MCF 10A (cell line): ENCODE measurements around the gene SURF4. TPM values are rescaled to one million over a fixed set of nuclear protein-coding genes. Genes with fewer than 3 reads are reported as not detected.
"Not testable (repeated sequence)": the region's sequence is repeated elsewhere in the genome, so short reads cannot be mapped to it uniquely, and the experiment has no call there.

ENCODE experiments used
- BruUV-seq: library from RNA; stranded (reverse); fragments of 400-500 nt; replicated peaks from 2 replicates; lab custom pipeline; 2021; lab: Mats Ljungman, UMichigan
- CTCF ChIA-PET: fragments of 300-600 bp; sonication (Branson Sonifier 250); formaldehyde crosslinking; extraction: SDS; loops from one replicate; lab custom pipeline; 2021; ENCODE audit warnings: antibody characterized with exemption, inconsistent platforms; lab: Yijun Ruan, JAX
- POLR2A ChIA-PET: fragments of 300-600, 350-650 bp; sonication (Branson Sonifier 250); formaldehyde crosslinking; extraction: SDS; loops from one replicate; lab custom pipeline; 2020; ENCODE audit warnings: antibody characterized with exemption, inconsistent platforms; lab: Yijun Ruan, JAX
- DNase-seq: peaks from one replicate; pipeline ENCODE4 v3.0.0-alpha.2; 2018; ENCODE audit not compliant: unreplicated experiment
- H3K27ac Mint-ChIP-seq: one replicate; pipeline ENCODE4 v1.8.0; 2022; ENCODE audit warnings: mild to moderate bottlenecking, low read depth, mixed read lengths; ENCODE audit not compliant: unreplicated experiment
- H3K27me3 Mint-ChIP-seq: one replicate; pipeline ENCODE4 v1.8.0; 2022; ENCODE audit warnings: mixed read lengths; ENCODE audit not compliant: insufficient read depth, unreplicated experiment
- H3K36me3 Mint-ChIP-seq: one replicate; pipeline ENCODE4 v1.8.0; 2022; ENCODE audit warnings: mild to moderate bottlenecking, moderate library complexity, mixed read lengths; ENCODE audit not compliant: insufficient read depth, unreplicated experiment
- H3K4me1 Mint-ChIP-seq: one replicate; pipeline ENCODE4 v1.8.0; 2022; ENCODE audit warnings: mixed read lengths; ENCODE audit not compliant: insufficient read depth, unreplicated experiment
- H3K4me3 Mint-ChIP-seq: one replicate; pipeline ENCODE4 v1.8.0; 2022; ENCODE audit warnings: mild to moderate bottlenecking, moderate library complexity, mixed read lengths; ENCODE audit not compliant: unreplicated experiment
- H3K9me3 Mint-ChIP-seq: one replicate; pipeline ENCODE4 v1.8.0; 2022; ENCODE audit warnings: mixed read lengths; ENCODE audit not compliant: unreplicated experiment
- intact Hi-C: fragments of 100-400 bp; cut with micrococcal nuclease; formaldehyde crosslinking; loops from 2 replicates; pipeline ENCODE4 v1.14.1; 2022
- total RNA-seq: library from RNA; stranded (reverse); gene quantifications from 2 replicates; pipeline ENCODE4 v1.2.3, GENCODE V29; 2022
- TF ChIP-seq, protein P1 (sequence below): fragments of 200-600 bp; IDR thresholded peaks from one replicate; pipeline ENCODE4 v1.8.0; 2022; ENCODE audit warnings: antibody characterized with exemption, mild to moderate bottlenecking; ENCODE audit not compliant: unreplicated experiment

Gene SURF4
- total RNA-seq, 1 experiment from 2014 or later: 198 TPM

DNA sequence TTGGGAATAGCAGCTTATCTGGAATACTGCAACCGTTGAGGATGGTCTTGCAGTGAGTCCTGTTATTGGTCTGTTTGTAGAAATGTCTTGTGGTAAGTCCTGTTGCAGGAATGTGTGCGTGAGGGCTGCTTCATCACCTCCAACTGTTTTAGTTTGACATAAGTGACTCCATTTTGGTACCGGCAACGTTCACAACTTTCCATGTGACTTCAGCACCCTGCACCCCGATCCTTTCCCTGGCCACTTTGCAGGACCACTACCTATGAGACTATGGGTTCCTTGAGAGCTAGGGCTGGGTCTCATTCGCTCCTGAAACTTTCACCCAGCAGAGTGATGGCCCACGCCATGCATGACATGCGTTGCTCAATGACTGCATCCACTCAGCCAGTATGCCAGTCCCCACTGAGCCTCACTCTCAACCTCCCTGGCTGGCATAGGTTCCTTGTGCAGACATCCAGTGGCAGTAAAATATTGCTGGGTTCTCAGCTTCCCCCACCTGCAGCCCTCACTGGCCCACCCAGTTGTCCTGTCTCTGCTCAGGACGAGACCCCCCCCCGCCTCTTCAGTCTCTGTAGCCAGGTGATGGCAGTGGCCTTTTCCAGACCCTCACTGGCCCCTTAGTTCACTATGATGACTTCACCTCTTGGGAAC, 47.9 kb downstream of the SURF4 start:
- CTCF ChIA-PET: interaction anchor here (0.6 to 1.6 kb wide), 2 partner anchors 141 to 159 kb away, joined by 3 to 10 read pairs; no protein-coding TSS in a partner anchor
- H3K27me3 Mint-ChIP-seq: peaks cover 16% of the 10 kb centered on the region
- no peak for DNase-seq
- H3K4me3 Mint-ChIP-seq: no peak overlapping the region
- TF ChIP-seq, protein P1, sequence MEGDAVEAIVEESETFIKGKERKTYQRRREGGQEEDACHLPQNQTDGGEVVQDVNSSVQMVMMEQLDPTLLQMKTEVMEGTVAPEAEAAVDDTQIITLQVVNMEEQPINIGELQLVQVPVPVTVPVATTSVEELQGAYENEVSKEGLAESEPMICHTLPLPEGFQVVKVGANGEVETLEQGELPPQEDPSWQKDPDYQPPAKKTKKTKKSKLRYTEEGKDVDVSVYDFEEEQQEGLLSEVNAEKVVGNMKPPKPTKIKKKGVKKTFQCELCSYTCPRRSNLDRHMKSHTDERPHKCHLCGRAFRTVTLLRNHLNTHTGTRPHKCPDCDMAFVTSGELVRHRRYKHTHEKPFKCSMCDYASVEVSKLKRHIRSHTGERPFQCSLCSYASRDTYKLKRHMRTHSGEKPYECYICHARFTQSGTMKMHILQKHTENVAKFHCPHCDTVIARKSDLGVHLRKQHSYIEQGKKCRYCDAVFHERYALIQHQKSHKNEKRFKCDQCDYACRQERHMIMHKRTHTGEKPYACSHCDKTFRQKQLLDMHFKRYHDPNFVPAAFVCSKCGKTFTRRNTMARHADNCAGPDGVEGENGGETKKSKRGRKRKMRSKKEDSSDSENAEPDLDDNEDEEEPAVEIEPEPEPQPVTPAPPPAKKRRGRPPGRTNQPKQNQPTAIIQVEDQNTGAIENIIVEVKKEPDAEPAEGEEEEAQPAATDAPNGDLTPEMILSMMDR: no peak
- peaks cover 5% of the 10 kb centered on the region for H3K4me1 Mint-ChIP-seq
- no peaks in the 10 kb centered on the region for H3K9me3 Mint-ChIP-seq
- POLR2A ChIA-PET: interaction anchor here (0.6 to 1.0 kb wide), 2 partner anchors 112 to 150 kb away, joined by 3 to 4 read pairs; no protein-coding TSS in a partner anchor
- peaks cover 24% of the 10 kb centered on the region for H3K36me3 Mint-ChIP-seq
- no peak overlapping the region for H3K27ac Mint-ChIP-seq
- intact Hi-C loops: no loop called here
- BruUV-seq: no TSS peak

DNA sequence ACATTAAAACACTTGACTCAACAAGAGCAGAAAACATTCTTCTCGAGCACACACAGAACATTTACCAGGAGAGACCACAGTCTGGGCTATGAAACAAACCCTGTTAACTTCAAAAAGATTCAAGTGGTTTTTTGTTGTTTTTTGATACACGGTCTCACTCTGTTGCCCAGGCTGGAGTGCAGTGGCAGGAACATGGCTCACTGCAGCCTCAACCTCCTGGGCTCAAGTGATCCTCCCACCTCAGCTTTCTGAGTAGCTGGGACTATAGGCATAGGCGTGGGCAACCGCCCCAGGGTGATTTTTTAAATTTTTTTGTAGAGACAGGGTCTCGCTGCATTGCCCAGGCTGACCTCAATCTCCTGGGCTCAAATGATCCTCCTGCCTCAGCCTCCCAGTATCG, 48.8 kb downstream of the SURF4 start:
- POLR2A ChIA-PET, CTCF ChIA-PET, DNase-seq, H3K27ac Mint-ChIP-seq, H3K4me3 Mint-ChIP-seq, intact Hi-C loops, H3K4me1 Mint-ChIP-seq, BruUV-seq, H3K9me3 Mint-ChIP-seq: not testable (repeated sequence)
- H3K36me3 Mint-ChIP-seq: peaks cover 17% of the 10 kb centered on the region
- H3K27me3 Mint-ChIP-seq: peaks cover 25% of the 10 kb centered on the region

- ChIA-PET POLR2A (no interaction called here), CTCF (interaction anchor here (0.7 kb wide), 1 partner anchor 180 kb away, joined by 3 read pairs; no protein-coding TSS in a partner anchor)
- H3K4me1 Mint-ChIP-seq: peaks cover 4% of the 10 kb centered on the region
- DNase-seq: no peak
- H3K9me3 Mint-ChIP-seq: no peaks in the 10 kb centered on the region
- H3K4me3 Mint-ChIP-seq: no peak overlapping the region
- TF ChIP-seq, protein P1: no peak
- H3K36me3 Mint-ChIP-seq: no peaks in the 10 kb centered on the region
- intact Hi-C loops: no loop called here
- no TSS peak for BruUV-seq
- no peak overlapping the region for H3K27ac Mint-ChIP-seq
- peaks cover 41% of the 10 kb centered on the region for H3K27me3 Mint-ChIP-seq
Measured at GRCh38 chr9:133323991-133324703, 51.7 kb downstream of the SURF4 start.

GRCh38 chr9:133323211-133323610, 52.6 kb downstream of the SURF4 start:
- ChIA-PET POLR2A (no interaction called here), CTCF (no interaction called here)
- H3K4me3 Mint-ChIP-seq: no peak overlapping the region
- no peaks in the 10 kb centered on the region for H3K9me3 Mint-ChIP-seq
- no peak overlapping the region for H3K27ac Mint-ChIP-seq
- no peaks in the 10 kb centered on the region for H3K4me1 Mint-ChIP-seq
- DNase-seq: no peak
- intact Hi-C loops: no loop called here
- H3K36me3 Mint-ChIP-seq: no peaks in the 10 kb centered on the region
- no TSS peak for BruUV-seq
- TF ChIP-seq, protein P1: no peak
- peaks cover 41% of the 10 kb centered on the region for H3K27me3 Mint-ChIP-seq
